ENCODE results near the gene HTR1A. TPM values are rescaled to one million over a fixed set of nuclear protein-coding genes. Genes with fewer than 3 reads are reported as not detected.

The HTR1A gene
- polyA plus RNA-seq, 1 donor (not counting 4 experiments of a cell fraction or from before 2014, with no cell fraction given), result not detected

DNA sequence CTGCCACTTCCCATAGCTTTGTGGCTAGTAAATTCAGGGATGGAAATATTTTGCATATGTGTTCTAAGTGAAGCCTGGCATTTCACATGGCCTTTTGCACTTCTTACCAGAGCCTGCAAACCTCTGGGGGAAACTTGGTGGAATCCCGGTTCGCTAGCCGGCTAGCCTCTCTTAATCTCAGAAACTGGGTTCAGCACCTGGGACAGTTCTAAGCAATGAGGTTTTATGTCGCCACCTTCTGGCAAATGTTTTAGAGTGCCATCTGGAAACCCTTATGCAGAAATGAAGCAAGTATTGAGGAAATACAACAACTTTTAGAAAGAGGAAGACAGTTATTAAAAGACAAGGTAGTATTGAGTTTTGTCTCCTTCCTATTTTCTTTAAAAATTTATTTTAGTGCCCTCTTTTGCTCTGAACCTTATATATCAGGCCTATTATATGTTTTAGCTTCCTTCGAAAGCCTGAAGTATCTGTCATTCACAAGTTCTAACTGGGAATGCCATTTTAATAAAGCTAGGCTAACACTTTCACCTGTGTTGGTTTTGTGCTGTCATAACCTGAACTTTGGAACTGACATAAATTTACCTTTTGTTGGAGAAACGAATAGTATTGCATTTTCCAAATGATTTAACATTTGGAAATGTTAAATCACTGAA lies 963 bp upstream of the HTR1A start:
- no peaks in the 10 kb centered on the region for H3K36me3 ChIP-seq (ENCODE audit: control insufficient read depth in 2 of 2, extremely low read depth in 1 of 2, insufficient read depth in 2 of 2, low read length in 2 of 2)
- peak; percentile 5 for DNase-seq (ENCODE audit: low read depth, low spot score)
- H3K9me3 ChIP-seq (ENCODE audit: control insufficient read depth, low read depth, low read length), result no peaks in the 10 kb centered on the region
- TF ChIP-seq, protein P1, sequence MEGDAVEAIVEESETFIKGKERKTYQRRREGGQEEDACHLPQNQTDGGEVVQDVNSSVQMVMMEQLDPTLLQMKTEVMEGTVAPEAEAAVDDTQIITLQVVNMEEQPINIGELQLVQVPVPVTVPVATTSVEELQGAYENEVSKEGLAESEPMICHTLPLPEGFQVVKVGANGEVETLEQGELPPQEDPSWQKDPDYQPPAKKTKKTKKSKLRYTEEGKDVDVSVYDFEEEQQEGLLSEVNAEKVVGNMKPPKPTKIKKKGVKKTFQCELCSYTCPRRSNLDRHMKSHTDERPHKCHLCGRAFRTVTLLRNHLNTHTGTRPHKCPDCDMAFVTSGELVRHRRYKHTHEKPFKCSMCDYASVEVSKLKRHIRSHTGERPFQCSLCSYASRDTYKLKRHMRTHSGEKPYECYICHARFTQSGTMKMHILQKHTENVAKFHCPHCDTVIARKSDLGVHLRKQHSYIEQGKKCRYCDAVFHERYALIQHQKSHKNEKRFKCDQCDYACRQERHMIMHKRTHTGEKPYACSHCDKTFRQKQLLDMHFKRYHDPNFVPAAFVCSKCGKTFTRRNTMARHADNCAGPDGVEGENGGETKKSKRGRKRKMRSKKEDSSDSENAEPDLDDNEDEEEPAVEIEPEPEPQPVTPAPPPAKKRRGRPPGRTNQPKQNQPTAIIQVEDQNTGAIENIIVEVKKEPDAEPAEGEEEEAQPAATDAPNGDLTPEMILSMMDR (optimal IDR thresholded peaks at IDR 0.05 in 1 of 3, IDR thresholded peaks at IDR 0.05 in 1 of 3, conservative IDR thresholded peaks at IDR 0.05 in 1 of 3; ENCODE audit: extremely low read depth in 1 of 3, insufficient read depth in 2 of 3, low read length in 3 of 3), result peak; percentile 67 to 77 (median 74)
- no peak for TF ChIP-seq EZH2 (IDR thresholded peaks at IDR 0.05; ENCODE audit: low read length)
- no peak overlapping the region for H3K4me3 ChIP-seq (ENCODE audit: control insufficient read depth in 2 of 3, extremely low read depth in 1 of 3, insufficient read depth in 2 of 3, low read depth in 1 of 3, low read length in 3 of 3)
- no peak overlapping the region for H3K27ac ChIP-seq (ENCODE audit: control insufficient read depth, insufficient read depth, low read length)
- dilution Hi-C loops (cut with MboI; ENCODE audit: extremely low pct_ligation_motif_present, low sequenced_read_pairs), result no loop called here
- peak; percentile 34 for FAIRE-seq
- no peak overlapping the region for H3K4me2 ChIP-seq (ENCODE audit: control insufficient read depth, extremely low read depth, insufficient read depth, low read depth, low read length)
- H3K27me3 ChIP-seq (ENCODE audit: control insufficient read depth, extremely low read depth, insufficient read depth, low read length), result peaks cover 45% of the 10 kb centered on the region
- H3K9me1 ChIP-seq (ENCODE audit: control insufficient read depth, extremely low read depth, insufficient read depth, low read length), result no peaks in the 10 kb centered on the region
- no peak overlapping the region for H2AFZ ChIP-seq (ENCODE audit: control insufficient read depth, low read length)
- no peaks in the 10 kb centered on the region for H3K79me2 ChIP-seq (ENCODE audit: control insufficient read depth, insufficient read depth, low read length)
- H4K20me1 ChIP-seq (ENCODE audit: control insufficient read depth, extremely low read depth, insufficient read depth, low read length), result no peaks in the 10 kb centered on the region
- no peak overlapping the region for H3K9ac ChIP-seq (ENCODE audit: control insufficient read depth, extremely low read depth, insufficient read depth, low read length)
- H3K4me1 ChIP-seq (ENCODE audit: control insufficient read depth, extremely low read depth, insufficient read depth, low read length), result no peaks in the 10 kb centered on the region

- dilution Hi-C loops (cut with MboI; ENCODE audit: extremely low pct_ligation_motif_present, low sequenced_read_pairs), result no loop called here
Measured at GRCh38 chr5:63961598-63962161, 565 bp downstream of the HTR1A start.

More at GRCh38 chr5:63961598-63962161, 565 bp downstream of the HTR1A start:
- Histone ChIP-seq H4K20me1 (ENCODE audit: control insufficient read depth, extremely low read depth, insufficient read depth, low read length) (no peaks in the 10 kb centered on the region), H3K27me3 (ENCODE audit: control insufficient read depth, extremely low read depth, insufficient read depth, low read length) (peaks cover 45% of the 10 kb centered on the region), H3K9ac (ENCODE audit: control insufficient read depth, extremely low read depth, insufficient read depth, low read length) (no peak overlapping the region), H3K4me1 (ENCODE audit: control insufficient read depth, extremely low read depth, insufficient read depth, low read length) (no peaks in the 10 kb centered on the region), H3K36me3 (ENCODE audit: control insufficient read depth in 2 of 2, extremely low read depth in 1 of 2, insufficient read depth in 2 of 2, low read length in 2 of 2) (no peaks in the 10 kb centered on the region), H3K9me1 (ENCODE audit: control insufficient read depth, extremely low read depth, insufficient read depth, low read length) (no peaks in the 10 kb centered on the region), H3K9me3 (ENCODE audit: control insufficient read depth, low read depth, low read length) (no peaks in the 10 kb centered on the region), H3K79me2 (ENCODE audit: control insufficient read depth, insufficient read depth, low read length) (no peaks in the 10 kb centered on the region), H3K4me3 (ENCODE audit: control insufficient read depth in 2 of 3, extremely low read depth in 1 of 3, insufficient read depth in 2 of 3, low read depth in 1 of 3, low read length in 3 of 3) (no peak overlapping the region), H3K4me2 (ENCODE audit: control insufficient read depth, extremely low read depth, insufficient read depth, low read depth, low read length) (no peak overlapping the region), H2AFZ (ENCODE audit: control insufficient read depth, low read length) (no peak overlapping the region), H3K27ac (ENCODE audit: control insufficient read depth, insufficient read depth, low read length) (no peak overlapping the region)
- FAIRE-seq, result no peak
- DNase-seq (ENCODE audit: low read depth, low spot score), result no peak
- peak; percentile 62 for TF ChIP-seq EZH2 (IDR thresholded peaks at IDR 0.05; ENCODE audit: low read length)
- TF ChIP-seq, protein P1 (optimal IDR thresholded peaks at IDR 0.05 in 1 of 3, IDR thresholded peaks at IDR 0.05 in 1 of 3, conservative IDR thresholded peaks at IDR 0.05 in 1 of 3; ENCODE audit: extremely low read depth in 1 of 3, insufficient read depth in 2 of 3, low read length in 3 of 3), result no peak
